GOT3 (cell line): ENCODE measurements around the gene RNGTT.

Source experiments
- DNase-seq: peaks from one replicate; lab custom pipeline; 2025; ENCODE audit warnings: mixed read lengths; lab: John Stamatoyannopoulos, UW

The RNGTT gene

GRCh38 chr6:88655586-88655985, 307.8 kb downstream of the RNGTT start:
- DNase-seq: no peak

- no peak for DNase-seq
These were observed 309.5 kb downstream of the RNGTT start for GRCh38 chr6:88653936-88654335.

- DNase-seq: no peak
These were observed 312.0 kb downstream of the RNGTT start for GRCh38 chr6:88651400-88651799.

GRCh38 chr6:88650979-88651378, 312.4 kb downstream of the RNGTT start:
- no peak for DNase-seq

GRCh38 chr6:88650029-88650619, 313.3 kb downstream of the RNGTT start:
- DNase-seq: no peak

GRCh38 chr6:88641178-88641903, 322.1 kb downstream of the RNGTT start:
- no peak for DNase-seq

- DNase-seq: no peak
These were observed 325.5 kb downstream of the RNGTT start for GRCh38 chr6:88637761-88638545.

GRCh38 chr6:88636871-88637270, 326.5 kb downstream of the RNGTT start:
- no peak for DNase-seq

GRCh38 chr6:88633782-88634181, 329.6 kb downstream of the RNGTT start:
- DNase-seq: no peak

- DNase-seq: no peak
These were observed 331.6 kb downstream of the RNGTT start for GRCh38 chr6:88631830-88632229.

- no peak for DNase-seq
These were observed 333.5 kb downstream of the RNGTT start for GRCh38 chr6:88629838-88630494.

GRCh38 chr6:88626460-88626859, 337.0 kb downstream of the RNGTT start:
- DNase-seq: no peak

- no peak for DNase-seq
These were observed 339.9 kb downstream of the RNGTT start for GRCh38 chr6:88623531-88623930.

- DNase-seq: no peak
These were observed 343.5 kb downstream of the RNGTT start for GRCh38 chr6:88619951-88620350.

- no peak for DNase-seq
These were observed 347.0 kb downstream of the RNGTT start for GRCh38 chr6:88616380-88616779.

GRCh38 chr6:88614316-88614877, 349.0 kb downstream of the RNGTT start:
- no peak for DNase-seq

- no peak for DNase-seq
These were observed 350.8 kb downstream of the RNGTT start for GRCh38 chr6:88612631-88613030.

GRCh38 chr6:88611721-88612120, 351.7 kb downstream of the RNGTT start:
- no peak for DNase-seq

GRCh38 chr6:88609983-88610382, 353.4 kb downstream of the RNGTT start:
- no peak for DNase-seq

- DNase-seq: no peak
These were observed 358.1 kb downstream of the RNGTT start for GRCh38 chr6:88605271-88605670.

- DNase-seq: no peak
These were observed 363.8 kb downstream of the RNGTT start for GRCh38 chr6:88599571-88599970.

GRCh38 chr6:88596801-88597200, 366.6 kb downstream of the RNGTT start:
- DNase-seq: no peak
